ENCODE results near the gene PHF11.

- TF ChIP-seq GTF2F1 (IDR thresholded peaks at IDR 0.05; ENCODE audit: borderline replicate concordance, low read depth, low read length) (no peak), JUN (IDR thresholded peaks at IDR 0.05; ENCODE audit: low read depth, low read length) (no peak)
These were observed 32.4 kb downstream of the PHF11 start for GRCh38 chr13:49528161-49528560.
